HepG2 (cell line): ENCODE data around the gene YEATS2. TPM values are rescaled to one million over a fixed set of nuclear protein-coding genes. Genes with fewer than 3 reads are reported as not detected.

ENCODE experiments used
- CC2D1A ChIP-seq: sonication (generic); formaldehyde crosslinking; IDR thresholded peaks from 2 replicates; pipeline ENCODE4 v1.8.1; 2023; ENCODE audit warnings: mild to moderate bottlenecking, missing genetic modification reagents
- DNMT1 ChIP-seq: sonication (generic); formaldehyde crosslinking; IDR thresholded peaks from 2 replicates; pipeline ENCODE4 v1.5.1; 2020; ENCODE audit warnings: mild to moderate bottlenecking, missing genetic modification reagents
- HDAC2 ChIP-seq: sonication (generic); formaldehyde crosslinking; IDR thresholded peaks from 2 replicates; pipeline ENCODE4 v1.4.0; 2020; ENCODE audit warnings: missing genetic modification reagents
- ZNF20 ChIP-seq: sonication (generic); formaldehyde crosslinking; IDR thresholded peaks from 2 replicates; pipeline ENCODE4 v1.4.0; 2020; ENCODE audit warnings: mild to moderate bottlenecking, moderate library complexity, missing genetic modification reagents
- ZNF3 ChIP-seq: IDR thresholded peaks from 2 replicates; pipeline ENCODE4 v1.7.0; 2017; ENCODE audit warnings: inconsistent platforms
- ZNF552 ChIP-seq: sonication (generic); formaldehyde crosslinking; IDR thresholded peaks from 2 replicates; pipeline ENCODE4 v1.9.0; 2022; ENCODE audit warnings: missing genetic modification reagents, mild to moderate bottlenecking, borderline replicate concordance
- polyA plus RNA-seq, 8 experiments: library from polyadenylated mRNA; depleted of rRNA in 3 of 8; stranded (reverse) in 7 of 8; unstranded in 1 of 8; fragments of >200 nt; fragmentation: Illumina TruSeq in 4 of 8; extraction: Trizol in 4 of 8; gene quantifications; 2 replicates each; pipeline versions ENCODE4 v1.2.1 to v1.2.3, GENCODE V29; 2011 to 2016; ENCODE audit warnings: low read depth in 4 of 8, missing spikeins in 1 of 8, mixed read lengths in 1 of 8; ENCODE audit not compliant: insufficient read depth in 1 of 8
- total RNA-seq, 5 experiments: library from RNA; depleted of rRNA; stranded (reverse); fragments of >200 nt; fragmentation: Illumina TruSeq; extraction: Trizol; gene quantifications; 2 replicates each; pipeline ENCODE4 v1.2.3, GENCODE V29; 2016; ENCODE audit warnings: low read depth in 1 of 5
- TF ChIP-seq, protein P1 (sequence below): sonication (generic); formaldehyde crosslinking; IDR thresholded peaks from 2 replicates; pipeline ENCODE4 v1.8.1; 2022; ENCODE audit warnings: low read depth, mild to moderate bottlenecking, missing genetic modification reagents
- TF ChIP-seq, protein P2 (sequence below): sonication (generic); formaldehyde crosslinking; IDR thresholded peaks from 2 replicates; pipeline ENCODE4 v1.4.0; 2020; ENCODE audit warnings: mild to moderate bottlenecking, missing genetic modification reagents
- TF ChIP-seq, protein P3 (sequence below): sonication (generic); formaldehyde crosslinking; IDR thresholded peaks from 2 replicates; pipeline ENCODE4 v1.8.1; 2022; ENCODE audit warnings: mild to moderate bottlenecking, missing genetic modification reagents
- TF ChIP-seq, protein P4 (sequence below): IDR thresholded peaks from 2 replicates; pipeline ENCODE4 v1.6.1; 2016; ENCODE audit warnings: missing biosample characterization, missing genetic modification reagents, low read depth

YEATS2 gene
- total and polyA plus RNA-seq, 2 of the 13 experiments (the other 11 are each of a cell fraction or from before 2014, with no cell fraction given) = 18.6 to 33.7 TPM

DNA sequence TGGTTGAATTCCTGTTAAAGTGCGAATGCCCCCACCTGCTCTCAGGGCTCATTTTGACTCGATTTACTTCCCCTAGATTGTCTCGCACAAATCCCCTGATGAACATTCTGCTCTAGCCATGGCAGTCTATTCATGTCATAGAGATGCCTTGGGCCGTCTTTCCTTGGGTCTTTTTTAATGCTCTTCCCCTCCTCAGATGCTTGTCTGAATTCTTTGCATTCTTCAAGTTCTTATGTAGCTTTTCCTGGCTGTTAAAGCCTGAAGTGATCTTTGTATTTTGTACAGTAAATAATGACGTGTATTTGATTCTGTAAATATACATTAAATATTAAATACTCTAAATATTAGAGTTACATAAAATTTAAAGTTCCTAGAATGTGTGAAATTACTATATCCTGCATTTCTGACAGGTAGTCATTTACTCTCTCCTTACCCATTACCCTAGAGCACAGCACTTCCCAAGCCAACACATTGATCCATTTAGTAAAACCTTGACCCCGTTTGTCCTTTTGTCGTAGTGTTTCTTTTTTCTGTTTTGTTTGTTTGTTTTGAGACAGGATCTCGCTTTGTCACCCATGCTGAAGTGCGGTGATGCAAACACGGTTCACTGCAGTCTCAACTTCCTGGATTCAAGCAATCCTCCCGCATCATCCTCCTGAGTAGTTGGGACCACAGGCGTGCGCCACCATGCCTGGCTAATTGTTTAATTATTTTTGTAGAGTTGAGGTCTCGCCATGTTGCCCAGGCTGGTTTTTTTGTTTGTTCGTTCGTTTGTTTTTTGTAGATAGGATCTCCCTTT lies 47.9 kb downstream of the YEATS2 start (continued):
- TF ChIP-seq HDAC2 (no peak), CC2D1A (CRISPR knock-in tag) (no peak), ZNF552 (CRISPR knock-in tag) (no peak), ZNF3 (no peak), DNMT1 (CRISPR knock-in tag) (no peak), ZNF20 (CRISPR knock-in tag) (no peak)
- TF ChIP-seq, protein P1, sequence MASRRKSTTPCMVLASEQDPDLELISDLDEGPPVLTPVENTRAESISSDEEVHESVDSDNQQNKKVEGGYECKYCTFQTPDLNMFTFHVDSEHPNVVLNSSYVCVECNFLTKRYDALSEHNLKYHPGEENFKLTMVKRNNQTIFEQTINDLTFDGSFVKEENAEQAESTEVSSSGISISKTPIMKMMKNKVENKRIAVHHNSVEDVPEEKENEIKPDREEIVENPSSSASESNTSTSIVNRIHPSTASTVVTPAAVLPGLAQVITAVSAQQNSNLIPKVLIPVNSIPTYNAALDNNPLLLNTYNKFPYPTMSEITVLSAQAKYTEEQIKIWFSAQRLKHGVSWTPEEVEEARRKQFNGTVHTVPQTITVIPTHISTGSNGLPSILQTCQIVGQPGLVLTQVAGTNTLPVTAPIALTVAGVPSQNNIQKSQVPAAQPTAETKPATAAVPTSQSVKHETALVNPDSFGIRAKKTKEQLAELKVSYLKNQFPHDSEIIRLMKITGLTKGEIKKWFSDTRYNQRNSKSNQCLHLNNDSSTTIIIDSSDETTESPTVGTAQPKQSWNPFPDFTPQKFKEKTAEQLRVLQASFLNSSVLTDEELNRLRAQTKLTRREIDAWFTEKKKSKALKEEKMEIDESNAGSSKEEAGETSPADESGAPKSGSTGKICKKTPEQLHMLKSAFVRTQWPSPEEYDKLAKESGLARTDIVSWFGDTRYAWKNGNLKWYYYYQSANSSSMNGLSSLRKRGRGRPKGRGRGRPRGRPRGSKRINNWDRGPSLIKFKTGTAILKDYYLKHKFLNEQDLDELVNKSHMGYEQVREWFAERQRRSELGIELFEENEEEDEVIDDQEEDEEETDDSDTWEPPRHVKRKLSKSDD (CRISPR knock-in tag) = no peak
- TF ChIP-seq, protein P2, sequence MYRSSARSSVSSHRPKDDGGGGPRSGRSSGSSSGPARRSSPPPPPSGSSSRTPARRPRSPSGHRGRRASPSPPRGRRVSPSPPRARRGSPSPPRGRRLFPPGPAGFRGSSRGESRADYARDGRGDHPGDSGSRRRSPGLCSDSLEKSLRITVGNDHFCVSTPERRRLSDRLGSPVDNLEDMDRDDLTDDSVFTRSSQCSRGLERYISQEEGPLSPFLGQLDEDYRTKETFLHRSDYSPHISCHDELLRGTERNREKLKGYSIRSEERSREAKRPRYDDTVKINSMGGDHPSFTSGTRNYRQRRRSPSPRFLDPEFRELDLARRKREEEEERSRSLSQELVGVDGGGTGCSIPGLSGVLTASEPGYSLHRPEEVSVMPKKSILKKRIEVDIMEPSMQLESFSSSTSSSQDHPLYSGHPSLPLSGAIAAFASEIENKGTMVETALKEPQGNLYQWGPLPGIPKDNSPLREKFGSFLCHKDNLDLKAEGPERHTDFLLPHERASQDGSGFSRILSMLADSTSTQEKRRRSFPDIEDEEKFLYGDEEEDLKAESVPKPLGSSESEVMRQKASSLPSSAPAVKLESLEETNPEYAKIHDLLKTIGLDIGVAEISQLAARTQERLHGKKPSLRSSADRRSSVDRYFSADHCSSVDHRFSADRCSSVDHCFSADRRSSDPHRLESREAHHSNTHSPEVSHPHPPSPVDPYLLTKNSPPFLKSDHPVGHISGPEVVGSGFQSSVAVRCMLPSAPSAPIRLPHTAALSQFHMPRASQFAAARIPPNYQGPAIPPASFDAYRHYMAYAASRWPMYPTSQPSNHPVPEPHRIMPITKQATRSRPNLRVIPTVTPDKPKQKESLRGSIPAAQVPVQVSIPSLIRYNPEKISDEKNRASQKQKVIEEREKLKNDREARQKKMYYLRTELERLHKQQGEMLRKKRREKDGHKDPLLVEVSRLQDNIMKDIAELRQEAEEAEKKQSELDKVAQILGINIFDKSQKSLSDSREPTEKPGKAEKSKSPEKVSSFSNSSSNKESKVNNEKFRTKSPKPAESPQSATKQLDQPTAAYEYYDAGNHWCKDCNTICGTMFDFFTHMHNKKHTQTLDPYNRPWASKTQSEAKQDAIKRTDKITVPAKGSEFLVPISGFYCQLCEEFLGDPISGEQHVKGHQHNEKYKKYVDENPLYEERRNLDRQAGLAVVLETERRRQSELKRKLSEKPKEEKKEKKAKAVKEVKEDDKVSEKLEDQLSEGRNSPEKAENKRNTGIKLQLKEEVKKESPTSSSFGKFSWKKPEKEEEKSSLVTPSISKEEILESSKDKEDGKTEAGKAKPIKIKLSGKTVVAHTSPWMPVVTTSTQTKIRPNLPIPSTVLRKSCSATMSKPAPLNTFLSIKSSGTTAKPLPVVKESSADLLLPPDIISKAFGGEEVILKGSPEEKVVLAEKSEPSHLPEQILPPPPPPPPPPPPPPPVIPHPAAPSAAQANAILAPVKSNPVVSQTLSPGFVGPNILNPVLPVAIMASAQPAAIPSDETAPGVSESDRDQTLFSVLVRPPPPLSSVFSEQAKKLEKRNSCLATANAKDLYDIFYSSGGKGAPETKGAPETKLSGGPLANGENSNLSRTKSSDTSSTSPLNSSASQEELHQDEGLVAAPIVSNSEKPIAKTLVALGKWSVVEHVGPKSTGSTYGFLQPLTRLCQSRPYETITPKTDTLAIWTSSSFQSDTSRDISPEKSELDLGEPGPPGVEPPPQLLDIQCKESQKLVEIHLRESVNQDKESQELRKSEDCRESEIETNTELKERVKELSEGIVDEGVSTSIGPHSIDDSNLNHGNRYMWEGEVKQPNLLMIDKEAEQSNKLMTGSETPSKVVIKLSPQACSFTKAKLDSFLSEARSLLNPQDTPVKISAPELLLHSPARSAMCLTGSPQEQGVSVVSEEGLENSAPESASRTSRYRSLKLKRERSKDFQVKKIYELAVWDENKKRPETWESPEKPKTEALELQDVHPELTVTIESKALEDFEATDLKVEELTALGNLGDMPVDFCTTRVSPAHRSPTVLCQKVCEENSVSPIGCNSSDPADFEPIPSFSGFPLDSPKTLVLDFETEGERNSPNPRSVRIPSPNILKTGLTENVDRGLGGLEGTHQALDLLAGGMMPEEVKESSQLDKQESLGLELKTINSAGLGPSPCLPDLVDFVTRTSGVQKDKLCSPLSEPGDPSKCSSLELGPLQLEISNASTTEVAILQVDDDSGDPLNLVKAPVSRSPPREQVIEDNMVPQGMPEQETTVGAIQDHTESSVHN = no peak
- TF ChIP-seq, protein P3, sequence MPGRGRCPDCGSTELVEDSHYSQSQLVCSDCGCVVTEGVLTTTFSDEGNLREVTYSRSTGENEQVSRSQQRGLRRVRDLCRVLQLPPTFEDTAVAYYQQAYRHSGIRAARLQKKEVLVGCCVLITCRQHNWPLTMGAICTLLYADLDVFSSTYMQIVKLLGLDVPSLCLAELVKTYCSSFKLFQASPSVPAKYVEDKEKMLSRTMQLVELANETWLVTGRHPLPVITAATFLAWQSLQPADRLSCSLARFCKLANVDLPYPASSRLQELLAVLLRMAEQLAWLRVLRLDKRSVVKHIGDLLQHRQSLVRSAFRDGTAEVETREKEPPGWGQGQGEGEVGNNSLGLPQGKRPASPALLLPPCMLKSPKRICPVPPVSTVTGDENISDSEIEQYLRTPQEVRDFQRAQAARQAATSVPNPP (CRISPR knock-in tag) = no peak
- TF ChIP-seq, protein P4, sequence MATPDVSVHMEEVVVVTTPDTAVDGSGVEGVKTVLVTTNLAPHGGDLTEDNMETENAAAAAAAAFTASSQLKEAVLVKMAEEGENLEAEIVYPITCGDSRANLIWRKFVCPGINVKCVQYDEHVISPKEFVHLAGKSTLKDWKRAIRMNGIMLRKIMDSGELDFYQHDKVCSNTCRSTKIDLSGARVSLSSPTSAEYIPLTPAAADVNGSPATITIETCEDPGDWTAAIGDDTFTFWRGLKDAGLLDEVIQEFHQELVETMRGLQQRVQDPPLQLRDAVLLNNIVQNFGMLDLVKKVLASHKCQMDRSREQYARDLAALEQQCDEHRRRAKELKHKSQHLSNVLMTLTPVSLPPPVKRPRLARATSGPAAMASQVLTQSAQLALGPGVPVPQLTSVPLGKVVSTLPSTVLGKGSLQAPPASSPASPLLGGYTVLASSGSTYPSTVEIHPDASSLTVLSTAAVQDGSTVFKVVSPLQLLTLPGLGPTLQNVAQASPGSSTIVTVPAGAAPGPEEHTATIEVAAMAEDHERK (CRISPR knock-in tag) = no peak
